NB4 (cell line): ENCODE measurements around the gene CFAP45.

Source experiments
- CTCF ChIP-seq: IDR thresholded peaks from one replicate; pipeline ENCODE4 v1.5.1; 2012; ENCODE audit warnings: low read depth, low read length
- MYC ChIP-seq: IDR thresholded peaks from 2 replicates; pipeline ENCODE4 v1.6.1; 2011; ENCODE audit warnings: low read depth, low read length
- POLR2A ChIP-seq: IDR thresholded peaks from 2 replicates; pipeline ENCODE4 v1.6.1; 2011; ENCODE audit warnings: mild to moderate bottlenecking; ENCODE audit not compliant: insufficient read length; ENCODE audit errors: extremely low read depth

- TF ChIP-seq CTCF (no peak), POLR2A (no peak), MYC (no peak)
These were observed 71.8 kb downstream of the CFAP45 start for GRCh38 chr1:159828176-159828575.
